PC-3 (cell line): ENCODE results near the gene KLHL28.

Source experiments
- EZH2 ChIP-seq: fragments of 300-600 bp; sonication (generic); IDR thresholded peaks from one replicate; pipeline ENCODE4 v1.6.1; 2017; ENCODE audit warnings: antibody characterized with exemption, mild to moderate bottlenecking, low read length; ENCODE audit not compliant: unreplicated experiment
- EZH2phosphoT487 ChIP-seq: fragments of 300-600 bp; sonication (generic); IDR thresholded peaks from 2 replicates; pipeline ENCODE4 v1.6.1; 2018; ENCODE audit warnings: mild to moderate bottlenecking, antibody characterized with exemption, low read length, borderline replicate concordance
- TF ChIP-seq, protein P1 (sequence below): fragments of 300-600 bp; sonication (generic); conservative IDR thresholded peaks from 2 replicates; pipeline ENCODE4 v1.5.1; 2017; ENCODE audit warnings: antibody characterized with exemption, low read depth, mild to moderate bottlenecking, low read length

DNA sequence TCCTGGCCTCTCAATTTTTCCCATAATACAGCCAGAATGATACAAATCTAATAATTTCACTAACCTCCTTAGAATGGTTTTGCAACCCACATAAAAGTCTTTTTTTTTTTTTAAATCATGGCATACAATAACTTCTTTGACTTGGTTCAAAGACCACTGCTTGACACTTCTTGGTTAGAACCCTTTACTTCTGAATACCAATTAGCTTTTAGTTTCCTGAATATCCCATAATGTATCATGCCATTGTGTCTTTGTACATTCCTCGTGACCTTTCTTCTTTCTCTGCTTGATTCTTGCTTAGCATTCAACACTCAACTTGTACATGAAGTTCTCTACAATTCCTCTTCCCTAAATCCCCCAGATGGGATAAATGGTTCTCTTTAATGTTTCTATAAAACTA lies 19.3 kb downstream of the KLHL28 start:
- TF ChIP-seq, protein P1, sequence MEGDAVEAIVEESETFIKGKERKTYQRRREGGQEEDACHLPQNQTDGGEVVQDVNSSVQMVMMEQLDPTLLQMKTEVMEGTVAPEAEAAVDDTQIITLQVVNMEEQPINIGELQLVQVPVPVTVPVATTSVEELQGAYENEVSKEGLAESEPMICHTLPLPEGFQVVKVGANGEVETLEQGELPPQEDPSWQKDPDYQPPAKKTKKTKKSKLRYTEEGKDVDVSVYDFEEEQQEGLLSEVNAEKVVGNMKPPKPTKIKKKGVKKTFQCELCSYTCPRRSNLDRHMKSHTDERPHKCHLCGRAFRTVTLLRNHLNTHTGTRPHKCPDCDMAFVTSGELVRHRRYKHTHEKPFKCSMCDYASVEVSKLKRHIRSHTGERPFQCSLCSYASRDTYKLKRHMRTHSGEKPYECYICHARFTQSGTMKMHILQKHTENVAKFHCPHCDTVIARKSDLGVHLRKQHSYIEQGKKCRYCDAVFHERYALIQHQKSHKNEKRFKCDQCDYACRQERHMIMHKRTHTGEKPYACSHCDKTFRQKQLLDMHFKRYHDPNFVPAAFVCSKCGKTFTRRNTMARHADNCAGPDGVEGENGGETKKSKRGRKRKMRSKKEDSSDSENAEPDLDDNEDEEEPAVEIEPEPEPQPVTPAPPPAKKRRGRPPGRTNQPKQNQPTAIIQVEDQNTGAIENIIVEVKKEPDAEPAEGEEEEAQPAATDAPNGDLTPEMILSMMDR = no peak
- no peak for TF ChIP-seq EZH2phosphoT487
- no peak for TF ChIP-seq EZH2
